GM12891 (cell line): ENCODE measurements around the gene KRTAP10-11.
"Not testable (repeated sequence)": the region's sequence is repeated elsewhere in the genome, so short reads cannot be mapped to it uniquely, and the experiment has no call there.

Experiments used
- DNase-seq: peaks from one replicate; pipeline ENCODE4 v3.0.0; 2011; ENCODE audit warnings: low spot score; ENCODE audit not compliant: insufficient read length
- FAIRE-seq: peaks from 2 replicates; lab custom pipeline; 2011; peaks lifted over from hg19 to GRCh38; lab: Jason Lieb, UNC
- PAX5 ChIP-seq: IDR thresholded peaks from 2 replicates; pipeline ENCODE4 v1.6.1; 2011; ENCODE audit warnings: low read length, moderate library complexity, mild to moderate bottlenecking; ENCODE audit not compliant: insufficient read depth, severe bottlenecking
- POLR2A ChIP-seq: IDR thresholded peaks from 2 replicates; pipeline ENCODE4 v1.6.1; 2011; ENCODE audit warnings: low read depth, low read length, control low read depth
- POLR2AphosphoS5 ChIP-seq: IDR thresholded peaks from 2 replicates; pipeline ENCODE4 v1.6.1; 2011; ENCODE audit warnings: low read depth, low read length, control low read depth
- POU2F2 ChIP-seq: IDR thresholded peaks from 2 replicates; pipeline ENCODE4 v1.6.1; 2011; ENCODE audit warnings: low read depth, mild to moderate bottlenecking, control low read depth, low read length, moderate library complexity
- SPI1 ChIP-seq: IDR thresholded peaks from 2 replicates; pipeline ENCODE4 v1.6.1; 2011; ENCODE audit warnings: low read depth, low read length, control low read depth
- TAF1 ChIP-seq: IDR thresholded peaks from 2 replicates; pipeline ENCODE4 v1.6.1; 2011; ENCODE audit warnings: low read depth, low read length, control low read depth

KRTAP10-11 gene

GRCh38 chr21:44603911-44604310 is 42.3 kb upstream of the KRTAP10-11 start:
- no peak for FAIRE-seq
- no peak for DNase-seq
- TF ChIP-seq POU2F2 (no peak), POLR2AphosphoS5 (no peak), POLR2A (no peak), SPI1 (no peak), PAX5 (no peak), TAF1 (no peak)

DNA sequence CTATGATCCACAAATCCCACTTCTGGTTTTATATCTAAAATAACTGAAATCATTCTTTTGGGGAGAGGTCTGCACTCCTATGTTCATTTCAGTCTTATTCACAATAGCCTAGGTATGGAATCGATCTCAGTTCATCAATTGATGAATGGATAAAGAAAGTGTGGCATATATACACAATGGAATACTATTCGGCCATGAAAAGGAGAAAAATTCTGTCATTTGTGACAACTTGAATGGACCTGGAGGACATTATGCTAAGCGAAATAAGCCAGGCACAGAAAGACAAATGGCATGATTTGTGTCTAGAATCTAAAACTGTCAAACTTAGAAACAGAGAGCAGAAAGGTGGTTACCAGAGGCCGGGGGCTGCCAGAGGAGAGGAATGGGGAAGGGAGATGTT is 39.7 kb upstream of the KRTAP10-11 start:
- no peak for TF ChIP-seq POLR2A
- no peak for TF ChIP-seq PAX5
- TF ChIP-seq POU2F2 = no peak
- no peak for TF ChIP-seq TAF1
- no peak for TF ChIP-seq SPI1
- TF ChIP-seq POLR2AphosphoS5 = no peak
- FAIRE-seq (no peak), DNase-seq (no peak)

GRCh38 chr21:44609193-44609592 is 37.0 kb upstream of the KRTAP10-11 start:
- no peak for FAIRE-seq
- TF ChIP-seq POLR2AphosphoS5 = no peak
- TF ChIP-seq SPI1 = no peak
- TF ChIP-seq POLR2A = no peak
- TF ChIP-seq PAX5 = no peak
- TF ChIP-seq TAF1 = no peak
- TF ChIP-seq POU2F2 = no peak
- no peak for DNase-seq

- not testable (repeated sequence) for FAIRE-seq, DNase-seq
These were observed 35.9 kb upstream of the KRTAP10-11 start for GRCh38 chr21:44610157-44610843.

- no peak for DNase-seq
- no peak for TF ChIP-seq TAF1
- no peak for FAIRE-seq
These were observed 34.7 kb upstream of the KRTAP10-11 start for GRCh38 chr21:44611551-44611950.

GRCh38 chr21:44612029-44612486 is 34.2 kb upstream of the KRTAP10-11 start, which contains the start of gene KRTAP10-8:
Gene KRTAP10-8, plus strand, starts transcription at chr21:44612079. Its CDS starts 22 bp downstream, at chr21:44612101.
- no peak for TF ChIP-seq POLR2A
- no peak for TF ChIP-seq SPI1
- no peak for TF ChIP-seq POU2F2
- TF ChIP-seq POLR2AphosphoS5 = no peak
- TF ChIP-seq TAF1 = no peak
- no peak for TF ChIP-seq PAX5
- no peak for FAIRE-seq
- no peak for DNase-seq

DNA sequence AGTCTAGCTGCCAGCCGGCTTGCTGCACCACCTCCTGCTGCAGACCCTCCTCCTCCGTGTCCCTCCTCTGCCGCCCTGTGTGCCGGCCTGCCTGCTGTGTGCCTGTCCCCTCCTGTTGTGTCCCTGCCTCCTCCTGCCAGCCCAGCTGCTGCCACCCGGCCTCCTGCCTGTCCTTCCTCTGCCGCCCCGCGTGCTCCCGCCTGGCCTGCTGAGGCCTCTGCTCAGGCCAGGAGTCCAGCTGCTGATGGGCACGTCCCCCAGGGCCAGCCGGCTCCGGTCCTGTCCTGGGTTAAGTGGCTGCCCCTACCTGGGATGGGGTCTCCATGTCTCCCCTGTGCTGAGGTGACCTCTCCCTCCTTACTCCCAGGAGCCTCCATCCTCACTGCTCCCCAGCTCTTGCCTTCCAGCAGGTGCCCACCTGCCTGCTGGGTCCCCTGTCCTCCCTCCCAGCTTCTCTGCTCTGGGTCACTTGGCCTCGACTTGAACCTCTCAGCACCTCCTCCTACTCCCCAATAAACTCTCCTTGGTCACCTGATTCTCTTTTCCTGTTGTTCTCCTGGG is 33.5 kb upstream of the KRTAP10-11 start:
- no peak for TF ChIP-seq POLR2A
- no peak for TF ChIP-seq POU2F2
- TF ChIP-seq POLR2AphosphoS5 = no peak
- no peak for TF ChIP-seq PAX5
- no peak for FAIRE-seq
- DNase-seq = no peak

DNA sequence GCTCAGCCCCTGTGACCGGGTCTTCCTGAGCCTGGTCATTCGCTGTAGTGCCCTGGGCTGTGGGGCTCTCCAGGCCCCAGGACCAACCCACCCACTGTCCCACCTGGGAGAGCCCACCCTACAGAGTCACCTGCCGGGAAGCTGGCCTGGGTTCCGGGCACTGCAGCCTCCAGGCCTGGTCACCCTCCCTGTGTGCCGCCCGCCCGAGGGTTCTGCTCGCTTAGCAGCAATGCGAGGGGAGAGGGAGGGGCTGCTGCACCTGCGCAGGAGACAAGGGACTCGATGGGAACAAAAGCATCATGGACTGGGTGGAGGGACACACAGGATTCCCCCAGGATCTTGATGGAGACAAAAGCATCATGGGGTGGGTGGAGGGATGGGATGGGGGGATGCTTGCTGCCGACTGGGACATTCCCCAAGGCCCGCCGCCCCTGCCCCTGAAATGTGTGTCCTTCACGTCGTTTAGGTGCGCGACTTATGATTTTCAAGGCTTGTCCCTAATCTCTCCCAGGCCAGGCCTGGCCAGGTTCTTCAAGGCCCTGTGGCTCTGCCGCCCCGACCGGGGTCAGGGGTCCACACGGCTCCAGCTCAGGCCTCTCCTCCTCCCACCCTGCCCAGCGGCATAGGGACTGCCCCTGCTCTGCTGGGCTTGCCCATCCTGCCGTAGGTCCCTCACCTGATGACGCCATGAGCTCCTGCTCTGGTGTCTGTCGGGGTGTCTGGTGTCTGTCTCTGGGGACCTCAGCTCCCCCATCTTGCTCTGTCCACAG is 32.6 kb upstream of the KRTAP10-11 start:
- no peak for DNase-seq
- TF ChIP-seq SPI1 = no peak

DNA sequence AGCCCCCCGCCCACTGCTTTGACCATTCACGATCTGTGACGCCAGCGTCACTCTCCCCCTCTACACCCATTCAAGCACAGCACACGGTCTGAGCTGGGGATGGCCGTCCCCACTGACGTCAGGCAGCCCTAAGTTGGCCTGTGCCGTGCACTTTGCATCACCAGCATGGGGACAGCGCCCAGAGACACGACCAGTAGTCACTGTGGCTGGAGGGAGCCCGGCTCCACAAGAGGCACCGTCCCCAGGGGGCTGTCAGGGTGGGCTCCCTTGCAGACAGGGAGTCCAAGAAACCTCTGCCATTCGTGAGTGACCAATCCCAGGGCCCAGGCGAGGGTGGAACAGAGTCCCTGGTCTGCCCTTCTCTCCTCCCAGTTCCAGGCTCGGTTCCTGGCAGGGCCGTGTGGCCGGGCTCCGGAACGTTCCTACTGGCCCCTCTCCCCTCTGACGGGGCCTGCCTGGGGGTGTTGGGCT is 32.0 kb upstream of the KRTAP10-11 start:
- FAIRE-seq (no peak), DNase-seq (no peak)
- TF ChIP-seq POLR2AphosphoS5 = no peak
- TF ChIP-seq PAX5 = no peak
- no peak for TF ChIP-seq TAF1
- no peak for TF ChIP-seq SPI1
- no peak for TF ChIP-seq POLR2A

More for the DNA sequence above, 32.6 kb upstream of the KRTAP10-11 start:
- no peak for FAIRE-seq

GRCh38 chr21:44614961-44615391 is 31.2 kb upstream of the KRTAP10-11 start:
- DNase-seq (no peak), FAIRE-seq (no peak)
- no peak for TF ChIP-seq POLR2AphosphoS5
- no peak for TF ChIP-seq PAX5
- no peak for TF ChIP-seq POU2F2
- TF ChIP-seq POLR2A = no peak
- no peak for TF ChIP-seq SPI1
- no peak for TF ChIP-seq TAF1
